NK-92 treated with Interleukin-12 subunit alpha and Interleukin-12 subunit beta, amount 100 ng/mL, for 24 hours (cell line): ENCODE results near the gene ADK.
"Not testable (repeated sequence)": the region's sequence is repeated elsewhere in the genome, so short reads cannot be mapped to it uniquely, and the experiment has no call there.

Source experiments
- DNase-seq: peaks from one replicate; lab custom pipeline; 2025; lab: John Stamatoyannopoulos, UW

The ADK gene

GRCh38 chr10:74548676-74549075, 397.7 kb downstream of the ADK start:
- DNase-seq: no peak

GRCh38 chr10:74556072-74556705, 405.2 kb downstream of the ADK start:
- no peak for DNase-seq

- no peak for DNase-seq
Observed at GRCh38 chr10:74557098-74557497, 406.1 kb downstream of the ADK start.

GRCh38 chr10:74558403-74558802, 407.4 kb downstream of the ADK start:
- DNase-seq: no peak

- DNase-seq: no peak
Observed at GRCh38 chr10:74558897-74559296, 407.9 kb downstream of the ADK start.

GRCh38 chr10:74568896-74569295, 417.9 kb downstream of the ADK start:
- DNase-seq: not testable (repeated sequence)

GRCh38 chr10:74573497-74573896, 422.5 kb downstream of the ADK start:
- not testable (repeated sequence) for DNase-seq

- DNase-seq: no peak
Observed at GRCh38 chr10:74575191-74575720, 424.2 kb downstream of the ADK start.

GRCh38 chr10:74575912-74576311, 424.9 kb downstream of the ADK start:
- DNase-seq: no peak

GRCh38 chr10:74576586-74576985, 425.6 kb downstream of the ADK start:
- DNase-seq: no peak

- DNase-seq: not testable (repeated sequence)
Observed at GRCh38 chr10:74580438-74580837, 429.4 kb downstream of the ADK start.

- DNase-seq: no peak
Observed at GRCh38 chr10:74582566-74582965, 431.5 kb downstream of the ADK start.

- no peak for DNase-seq
Observed at GRCh38 chr10:74585231-74586087, 434.4 kb downstream of the ADK start.

- no peak for DNase-seq
Observed at GRCh38 chr10:74586088-74586585, 435.1 kb downstream of the ADK start.

GRCh38 chr10:74587109-74587854, 436.3 kb downstream of the ADK start:
- no peak for DNase-seq

- no peak for DNase-seq
Observed at GRCh38 chr10:74589226-74589673, 438.2 kb downstream of the ADK start.

- DNase-seq: no peak
Observed at GRCh38 chr10:74589851-74590250, 438.8 kb downstream of the ADK start.

- no peak for DNase-seq
Observed at GRCh38 chr10:74593470-74593869, 442.4 kb downstream of the ADK start.

- DNase-seq: no peak
Observed at GRCh38 chr10:74596713-74597112, 445.7 kb downstream of the ADK start.

- no peak for DNase-seq
Observed at GRCh38 chr10:74598891-74599566, 448.0 kb downstream of the ADK start.

GRCh38 chr10:74599672-74600071, 448.7 kb downstream of the ADK start:
- DNase-seq: no peak

GRCh38 chr10:74600170-74600569, 449.1 kb downstream of the ADK start:
- DNase-seq: no peak
